Fibroblast of lung (primary cell): ENCODE results near the gene GPC6.

ENCODE experiments used
- EZH2 ChIP-seq: IDR thresholded peaks from 2 replicates; pipeline ENCODE4 v1.5.1; 2012; ENCODE audit warnings: low read length, control low read depth, mild to moderate bottlenecking; ENCODE audit errors: missing control alignments
- TF ChIP-seq, protein P1 (sequence below), 2 donors: IDR thresholded peaks in 1 of 2; conservative IDR thresholded peaks in 1 of 2; 1 replicate in 1 of 2; 2 replicates in 1 of 2; pipeline ENCODE4 v1.5.1; 2011 to 2012; ENCODE audit warnings: low read length in 2 of 2, control low read depth in 1 of 2, inconsistent platforms in 1 of 2, low read depth in 1 of 2, mild to moderate bottlenecking in 1 of 2

DNA sequence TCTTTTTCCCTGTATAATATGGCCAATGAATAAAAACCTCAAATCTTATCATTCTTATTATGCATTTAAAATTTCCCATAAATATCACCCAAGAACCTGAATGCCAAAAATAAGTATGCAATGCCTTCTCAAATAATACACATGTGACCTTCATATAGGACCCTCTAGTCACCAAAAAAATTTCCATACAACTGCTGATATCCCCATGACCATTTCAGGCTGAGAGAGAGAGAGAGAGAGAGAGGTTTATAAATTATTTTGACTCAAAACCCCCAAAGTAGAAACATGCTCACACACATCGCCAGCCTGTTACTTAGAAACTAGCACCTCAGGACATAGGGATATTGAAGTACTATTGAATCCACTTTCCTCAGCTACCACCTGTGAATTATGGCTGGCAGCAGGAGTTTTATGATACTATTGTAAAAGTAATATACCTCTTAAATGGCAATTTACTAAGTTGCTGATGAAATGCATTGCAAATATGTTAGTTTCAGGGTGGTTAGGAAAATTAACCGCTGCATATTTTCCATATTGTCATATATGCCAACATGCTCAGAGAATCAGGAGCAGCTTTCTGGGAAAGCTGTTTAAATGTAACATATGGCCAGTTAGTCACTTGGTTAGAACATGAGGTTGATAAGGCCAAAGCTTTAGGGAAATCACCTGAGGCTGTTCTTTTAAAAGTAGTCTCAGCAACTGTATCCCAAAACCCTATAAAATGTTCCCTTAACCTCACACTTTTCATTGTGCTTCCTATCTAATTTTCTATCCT is 1022.0 kb downstream of the GPC6 start:
- TF ChIP-seq, protein P1, sequence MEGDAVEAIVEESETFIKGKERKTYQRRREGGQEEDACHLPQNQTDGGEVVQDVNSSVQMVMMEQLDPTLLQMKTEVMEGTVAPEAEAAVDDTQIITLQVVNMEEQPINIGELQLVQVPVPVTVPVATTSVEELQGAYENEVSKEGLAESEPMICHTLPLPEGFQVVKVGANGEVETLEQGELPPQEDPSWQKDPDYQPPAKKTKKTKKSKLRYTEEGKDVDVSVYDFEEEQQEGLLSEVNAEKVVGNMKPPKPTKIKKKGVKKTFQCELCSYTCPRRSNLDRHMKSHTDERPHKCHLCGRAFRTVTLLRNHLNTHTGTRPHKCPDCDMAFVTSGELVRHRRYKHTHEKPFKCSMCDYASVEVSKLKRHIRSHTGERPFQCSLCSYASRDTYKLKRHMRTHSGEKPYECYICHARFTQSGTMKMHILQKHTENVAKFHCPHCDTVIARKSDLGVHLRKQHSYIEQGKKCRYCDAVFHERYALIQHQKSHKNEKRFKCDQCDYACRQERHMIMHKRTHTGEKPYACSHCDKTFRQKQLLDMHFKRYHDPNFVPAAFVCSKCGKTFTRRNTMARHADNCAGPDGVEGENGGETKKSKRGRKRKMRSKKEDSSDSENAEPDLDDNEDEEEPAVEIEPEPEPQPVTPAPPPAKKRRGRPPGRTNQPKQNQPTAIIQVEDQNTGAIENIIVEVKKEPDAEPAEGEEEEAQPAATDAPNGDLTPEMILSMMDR (conservative IDR thresholded peaks at IDR 0.05 in 1 of 2, IDR thresholded peaks at IDR 0.05 in 1 of 2; ENCODE audit: low read depth in 1 of 2, low read length in 2 of 2): no peak
- TF ChIP-seq EZH2: no peak
